Astrocyte (in vitro differentiated cells and primary cell): Measurements from ENCODE around the gene MICAL3.

ENCODE experiments used
- CTCF ChIP-seq: IDR thresholded peaks from 2 replicates; pipeline ENCODE4 v1.5.1; 2011; ENCODE audit warnings: low read depth, mild to moderate bottlenecking, inconsistent platforms, low read length, moderate library complexity; ENCODE audit not compliant: insufficient read depth
- EZH2 ChIP-seq: IDR thresholded peaks from 2 replicates; pipeline ENCODE4 v1.6.1; 2012; ENCODE audit warnings: mild to moderate bottlenecking, low read length, inconsistent platforms; ENCODE audit not compliant: insufficient read depth

DNA sequence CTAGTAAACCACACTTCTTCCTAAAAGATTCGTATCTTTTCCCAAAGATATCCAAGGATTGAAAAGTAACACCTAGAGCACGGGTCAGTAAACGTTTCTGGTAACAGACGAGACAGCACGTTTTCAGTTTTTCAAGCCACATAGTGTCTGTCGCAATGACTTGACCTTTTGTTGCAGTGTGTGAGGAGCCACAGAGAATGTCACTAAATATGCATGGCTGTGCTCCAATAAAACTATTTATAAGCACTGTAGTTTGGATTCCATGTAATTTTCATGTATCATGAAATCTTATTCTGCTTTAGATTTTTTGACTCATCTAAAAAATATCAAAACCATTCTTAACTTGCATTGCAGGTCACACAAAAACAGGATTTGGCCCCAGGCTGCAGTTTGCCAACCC lies 18.3 kb upstream of the MICAL3 start:
- no peak for TF ChIP-seq CTCF
- TF ChIP-seq EZH2: no peak
